GM23338 (cell line): ENCODE data around the gene INO80E. TPM values are rescaled to one million over a fixed set of nuclear protein-coding genes. Genes with fewer than 3 reads are reported as not detected.

ENCODE experiments used
- ATAC-seq: fragments of 200-7000 bp; cut with Tn5 transposase; 3 replicates; pipeline ENCODE4 v1.9.1; 2020
- DNase-seq: peaks from one replicate; pipeline ENCODE4 v3.0.0-alpha.2; 2015; ENCODE audit warnings: low spot score
- H2AFZ ChIP-seq: fragments of 200-600 bp; sonication (generic); 2 replicates; pipeline ENCODE4 v1.8.0; 2016; ENCODE audit warnings: antibody characterized with exemption, mild to moderate bottlenecking, moderate library complexity
- H3F3A ChIP-seq: fragments of 200-600 bp; sonication (generic); replicated peaks from 2 replicates; pipeline ENCODE4 v1.8.0; 2017; ENCODE audit warnings: antibody characterized with exemption, mixed run types, low read depth
- H3K27ac ChIP-seq: fragments of 200-600 bp; sonication (generic); 2 replicates; pipeline ENCODE4 v1.6.1; 2016; ENCODE audit warnings: low read depth
- H3K27me3 ChIP-seq: fragments of 200-600 bp; sonication (generic); 2 replicates; pipeline ENCODE4 v1.8.0; 2016; ENCODE audit warnings: mild to moderate bottlenecking, mixed run types, moderate library complexity; ENCODE audit not compliant: insufficient read depth
- H3K36me3 ChIP-seq: fragments of 200-600 bp; sonication (generic); 2 replicates; pipeline ENCODE4 v1.8.0; 2016; ENCODE audit warnings: mild to moderate bottlenecking; ENCODE audit not compliant: insufficient read depth
- H3K4me1 ChIP-seq: fragments of 200-600 bp; sonication (generic); 2 replicates; pipeline ENCODE4 v1.8.0; 2016; ENCODE audit warnings: mild to moderate bottlenecking, moderate library complexity; ENCODE audit not compliant: insufficient read depth
- H3K4me2 ChIP-seq: fragments of 200-600 bp; sonication (generic); 2 replicates; pipeline ENCODE4 v1.7.1; 2017; ENCODE audit warnings: mixed run types
- H3K4me3 ChIP-seq: fragments of 200-600 bp; sonication (generic); 2 replicates; pipeline ENCODE4 v1.6.1; 2016; ENCODE audit warnings: mixed run types
- H3K79me2 ChIP-seq: fragments of 200-600 bp; sonication (generic); replicated peaks from 2 replicates; pipeline ENCODE4 v1.8.0; 2017; ENCODE audit warnings: mild to moderate bottlenecking; ENCODE audit not compliant: insufficient read depth
- H3K9me2 ChIP-seq: fragments of 200-600 bp; sonication (generic); 2 replicates; pipeline ENCODE4 v1.8.0; 2017; ENCODE audit not compliant: insufficient read depth
- H4K20me1 ChIP-seq: fragments of 200-600 bp; sonication (generic); replicated peaks from 2 replicates; pipeline ENCODE4 v1.8.0; 2017; ENCODE audit warnings: mild to moderate bottlenecking; ENCODE audit not compliant: insufficient read depth
- H3K27ac Mint-ChIP-seq: 2 replicates; pipeline ENCODE4 v1.8.0; 2020; ENCODE audit warnings: inconsistent platforms, mild to moderate bottlenecking, moderate library complexity, mixed read lengths
- H3K27me3 Mint-ChIP-seq: 3 replicates; pipeline ENCODE4 v1.8.0; 2022; ENCODE audit warnings: low read depth, mild to moderate bottlenecking, moderate library complexity, mixed read lengths, inconsistent platforms; ENCODE audit not compliant: insufficient read depth, poor library complexity
- H3K36me3 Mint-ChIP-seq: 3 replicates; pipeline ENCODE4 v1.8.0; 2021; ENCODE audit warnings: low read depth, mild to moderate bottlenecking, inconsistent platforms, moderate library complexity, mixed read lengths
- H3K4me1 Mint-ChIP-seq: 3 replicates; pipeline ENCODE4 v1.8.0; 2020; ENCODE audit warnings: mild to moderate bottlenecking, inconsistent platforms, mixed read lengths
- H3K4me3 Mint-ChIP-seq: 3 replicates; pipeline ENCODE4 v1.8.0; 2021; ENCODE audit warnings: moderate library complexity, mild to moderate bottlenecking, inconsistent platforms, mixed read lengths
- H3K9me3 Mint-ChIP-seq: 3 replicates; pipeline ENCODE4 v1.8.0; 2020; ENCODE audit warnings: moderate library complexity, mild to moderate bottlenecking, inconsistent platforms, mixed read lengths
- CREB1 ChIP-seq: fragments of 250-450 bp; sonication (Bioruptor Pico); IDR thresholded peaks from 2 replicates; pipeline ENCODE4 v1.5.0; 2020; ENCODE audit warnings: low read depth, mild to moderate bottlenecking, moderate library complexity
- EZH2 ChIP-seq: fragments of 200-600 bp; sonication (generic); IDR thresholded peaks from one replicate; pipeline ENCODE4 v1.8.0; 2017; ENCODE audit warnings: antibody characterized with exemption, mild to moderate bottlenecking, low read depth; ENCODE audit not compliant: unreplicated experiment
- NANOG ChIP-seq: IDR thresholded peaks from 2 replicates; pipeline ENCODE4 v1.6.1; 2016; ENCODE audit warnings: antibody characterized with exemption, borderline replicate concordance
- ZNF331 ChIP-seq: fragments of 250-450 bp; sonication (Bioruptor Pico); IDR thresholded peaks from 2 replicates; pipeline ENCODE4 v1.5.0; 2020; ENCODE audit warnings: low read depth, mild to moderate bottlenecking, moderate library complexity
- ZNF462 ChIP-seq: fragments of 250-450 bp; sonication (Bioruptor Pico); IDR thresholded peaks from 2 replicates; pipeline ENCODE4 v1.5.0; 2020; ENCODE audit warnings: mild to moderate bottlenecking, moderate library complexity
- polyA plus RNA-seq: library from polyadenylated mRNA; unstranded; fragments of >200 nt; fragmentation: Nextera tagmentation; extraction: Ambion mirVana; gene quantifications from 2 replicates; pipeline ENCODE4 v1.2.1, GENCODE V29; 2016
- total RNA-seq: library from RNA; depleted of rRNA; stranded (reverse); fragments of >200 nt; shearing (Covaris generic); gene quantifications from 2 replicates; pipeline ENCODE4 v1.2.3, GENCODE V29; 2014
- TF ChIP-seq, protein P1 (sequence below): IDR thresholded peaks from 2 replicates; pipeline ENCODE4 v1.6.1; 2016; ENCODE audit warnings: antibody characterized with exemption

Gene INO80E
- total and polyA plus RNA-seq, 2 experiments from 2014 or later: 66.0 to 71.0 TPM

GRCh38 chr16:29993191-29993902 is 2.7 kb upstream of the INO80E start (continued):
- TF ChIP-seq ZNF462 (CRISPR knock-in tag): no peak

GRCh38 chr16:29993903-29994599 is 2.0 kb upstream of the INO80E start:
- H3K36me3 ChIP-seq: peaks cover 8% of the 10 kb centered on the region
- ATAC-seq: no peak
- H2AFZ ChIP-seq: no peak overlapping the region
- TF ChIP-seq EZH2 (no peak), NANOG (no peak), ZNF462 (CRISPR knock-in tag) (no peak), CREB1 (CRISPR knock-in tag) (no peak), ZNF331 (CRISPR knock-in tag) (no peak)
- TF ChIP-seq, protein P1, sequence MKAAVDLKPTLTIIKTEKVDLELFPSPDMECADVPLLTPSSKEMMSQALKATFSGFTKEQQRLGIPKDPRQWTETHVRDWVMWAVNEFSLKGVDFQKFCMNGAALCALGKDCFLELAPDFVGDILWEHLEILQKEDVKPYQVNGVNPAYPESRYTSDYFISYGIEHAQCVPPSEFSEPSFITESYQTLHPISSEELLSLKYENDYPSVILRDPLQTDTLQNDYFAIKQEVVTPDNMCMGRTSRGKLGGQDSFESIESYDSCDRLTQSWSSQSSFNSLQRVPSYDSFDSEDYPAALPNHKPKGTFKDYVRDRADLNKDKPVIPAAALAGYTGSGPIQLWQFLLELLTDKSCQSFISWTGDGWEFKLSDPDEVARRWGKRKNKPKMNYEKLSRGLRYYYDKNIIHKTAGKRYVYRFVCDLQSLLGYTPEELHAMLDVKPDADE: no peak

More at GRCh38 chr16:29993903-29994599, 2.0 kb upstream of the INO80E start:
- H3K27ac ChIP-seq: no peak overlapping the region
- Mint-ChIP-seq H3K9me3 (peaks cover 2% of the 10 kb centered on the region; the same call in 2 of the 3 replicates), H3K4me3 (peak overlapping the region; percentile 98; the same call in 2 of the 3 replicates), H3K36me3 (peaks cover 50% of the 10 kb centered on the region), H3K27me3 (peaks cover 13% of the 10 kb centered on the region), H3K4me1 (peaks cover 15% of the 10 kb centered on the region), H3K27ac (no peak overlapping the region)
- peak overlapping the region; percentile 94 for H3K4me2 ChIP-seq
- H3K4me1 ChIP-seq: peaks cover 13% of the 10 kb centered on the region
- DNase-seq: no peak
- H3K9me2 ChIP-seq: no peaks in the 10 kb centered on the region
- H3K79me2 ChIP-seq: peaks cover 7% of the 10 kb centered on the region; the same call in 1 of the 2 replicates
- peaks cover 6% of the 10 kb centered on the region; the same call in 1 of the 2 replicates for H4K20me1 ChIP-seq
- H3K27me3 ChIP-seq: no peaks in the 10 kb centered on the region
- peak overlapping the region; percentile 94 for H3K4me3 ChIP-seq
- H3F3A ChIP-seq: peaks cover 20% of the 10 kb centered on the region
